Right ventricle myocardium inferior (tissue), 1 donor: ENCODE measurements around the gene C18orf63. TPM values are rescaled to one million over a fixed set of nuclear protein-coding genes. Genes with fewer than 3 reads are reported as not detected.

Experiments used
- ATAC-seq: fragments of 200-7000 bp; cut with Tn5 transposase; one replicate; pipeline ENCODE4 v1.9.1; 2020; ENCODE audit warnings: mild to moderate bottlenecking, moderate library complexity
- DNase-seq: peaks from one replicate; pipeline ENCODE4 v3.0.0; 2021; ENCODE audit errors: missing footprints
- intact Hi-C: fragments of 100-400 bp; cut with DNase I; formaldehyde crosslinking; loops from one replicate; pipeline ENCODE4 v1.11.0; 2022
- total RNA-seq: library from RNA; stranded (reverse); fragmentation: NEBNext Ultra II Directional; extraction: Animal tissue kit (Norgen Biotek cat#: 25700); gene quantifications from one replicate; pipeline ENCODE4 v1.2.1, GENCODE V29; 2021
- donor health status: DM: no; HTN: yes; CAD: no; lungs with severe emphysema.

The C18orf63 gene
- total RNA-seq, 1 donor from 2014 or later = not detected

DNA sequence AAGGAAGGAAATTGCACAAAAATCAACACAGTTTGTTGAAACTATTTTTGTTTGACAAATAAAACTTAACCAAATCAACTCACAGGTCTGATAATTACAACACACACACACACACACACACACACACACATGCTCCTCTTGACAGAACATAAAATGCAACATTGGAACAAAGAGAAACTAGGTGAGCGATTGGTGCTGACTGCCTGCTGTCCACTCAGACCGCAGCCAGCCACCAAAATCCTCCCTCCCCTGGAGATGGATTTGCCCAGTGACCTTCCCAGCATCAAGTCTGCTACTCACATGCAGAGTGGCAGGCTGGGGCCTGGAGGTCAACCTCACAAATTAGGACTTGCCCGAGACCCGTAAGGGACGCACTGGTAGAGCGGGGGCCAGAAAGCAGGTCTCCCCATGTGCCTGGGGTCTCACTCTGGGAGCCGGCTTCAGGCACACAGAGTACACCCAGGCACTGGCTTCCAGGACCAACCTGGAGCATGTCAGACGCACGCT is 80.1 kb downstream of the C18orf63 start:
- ATAC-seq (no peak), DNase-seq (no peak)
- intact Hi-C loops = no loop called here

- ATAC-seq (peak; percentile 30), DNase-seq (no peak)
- intact Hi-C loops = no loop called here
Observed at GRCh38 chr18:74396171-74397169, 80.8 kb downstream of the C18orf63 start.

- ATAC-seq (no peak), DNase-seq (no peak)
- intact Hi-C loops = no loop called here
Observed at GRCh38 chr18:74397572-74397971, 81.9 kb downstream of the C18orf63 start.

DNA sequence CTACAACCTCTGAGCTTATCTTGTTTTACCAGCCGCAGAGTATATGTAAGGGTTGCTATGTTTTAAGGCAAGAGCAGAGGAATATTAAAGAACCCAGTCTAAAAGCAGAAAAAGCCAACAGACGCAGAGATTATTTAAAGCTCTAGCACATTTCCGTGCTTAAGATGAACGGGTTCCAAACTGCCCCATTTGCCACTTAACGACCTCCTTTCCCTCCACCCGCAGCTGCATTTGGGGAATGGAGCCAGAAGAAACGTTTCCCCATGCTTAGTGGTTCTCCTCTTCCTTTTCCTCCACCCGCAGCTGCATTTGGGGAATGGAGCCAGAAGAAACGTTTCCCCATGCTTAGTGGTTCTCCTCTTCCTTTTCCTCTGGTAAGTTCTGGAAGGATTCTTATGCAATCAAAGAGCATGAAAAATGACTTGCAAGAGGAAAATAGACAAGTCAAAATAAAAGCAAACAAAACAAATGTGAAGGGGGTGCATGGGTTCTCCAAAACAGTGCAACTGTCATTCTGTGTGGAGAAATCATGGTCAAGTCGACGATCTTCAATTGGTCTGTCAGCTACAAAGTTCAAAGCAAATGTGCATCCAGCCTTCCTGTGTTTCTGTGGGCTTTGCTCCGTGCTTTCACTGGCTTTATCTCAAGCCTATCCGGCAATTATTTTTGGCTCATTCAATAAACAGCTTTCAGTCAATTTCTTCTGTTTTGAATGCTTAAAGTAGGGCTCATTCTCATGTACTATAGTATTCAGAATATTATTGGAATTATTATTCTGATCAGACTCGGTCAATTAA is 83.7 kb downstream of the C18orf63 start:
- intact Hi-C loops = no loop called here
- DNase-seq (no peak), ATAC-seq (peak; percentile 58)

- ATAC-seq = no peak
- DNase-seq = no peak
- intact Hi-C loops = no loop called here
Observed at GRCh38 chr18:74400813-74401212, 85.2 kb downstream of the C18orf63 start.

DNA sequence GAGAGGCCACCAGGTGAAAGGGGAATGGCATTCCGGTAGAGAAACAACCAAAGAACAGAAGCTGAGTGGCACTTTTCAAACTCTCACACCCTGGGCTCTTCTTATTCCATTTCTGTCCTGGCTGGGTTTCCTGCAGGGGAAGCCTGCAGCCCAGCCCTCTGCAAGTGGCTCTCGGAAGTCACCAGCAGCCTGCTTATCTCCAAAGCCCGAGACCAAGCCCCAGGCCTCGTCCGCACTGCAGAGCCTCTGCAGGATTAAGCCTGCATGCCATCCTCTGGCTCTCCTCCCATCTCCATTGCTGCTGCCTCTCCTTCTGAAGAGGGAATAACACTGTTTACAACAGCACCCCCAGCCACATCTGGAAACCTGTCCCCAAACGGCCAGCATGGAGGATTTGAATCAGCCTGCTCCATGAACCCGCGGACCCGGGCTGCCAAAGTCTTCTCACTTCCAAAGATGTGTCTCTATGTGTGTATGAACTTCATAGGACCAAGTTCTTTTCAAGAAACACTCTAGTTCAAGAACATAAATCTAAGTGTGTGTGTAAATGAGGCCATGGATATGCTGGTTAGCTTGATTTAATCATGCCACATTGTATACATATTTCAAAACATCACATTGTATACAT is 87.3 kb downstream of the C18orf63 start:
- no peak for DNase-seq
- intact Hi-C loops = no loop called here
- ATAC-seq = peak; percentile 15

GRCh38 chr18:74407888-74408287 is 92.2 kb downstream of the C18orf63 start:
- intact Hi-C loops = no loop called here

More at GRCh38 chr18:74407888-74408287, 92.2 kb downstream of the C18orf63 start:
- DNase-seq (no peak), ATAC-seq (no peak)

Other genes starting within 250 kb of the C18orf63 start
- not detected for gene FBXO15, start 168.0 kb upstream of the C18orf63 start, total RNA-seq
- gene TIMM21, start 167.3 kb upstream of the C18orf63 start, total RNA-seq = 151 TPM
- 101 TPM for gene CYB5A, start 23.9 kb upstream of the C18orf63 start, total RNA-seq
- gene DIPK1C, start 141.5 kb downstream of the C18orf63 start, total RNA-seq = 4.6 TPM
- gene CNDP2, start 180.5 kb downstream of the C18orf63 start, total RNA-seq = 66.4 TPM
- not detected for gene CNDP1, start 218.7 kb downstream of the C18orf63 start, total RNA-seq